ENCODE measurements around the gene DCTN1. TPM values are rescaled to one million over a fixed set of nuclear protein-coding genes. Genes with fewer than 3 reads are reported as not detected.

The DCTN1 gene
- total RNA-seq, 3 donors from 2014 or later: 94.4 to 97.7 (median 97.6) TPM

GRCh38 chr2:74418312-74418711 lies 38.2 kb upstream of the DCTN1 start:
- peaks cover 43% of the 10 kb centered on the region for H3K4me1 Mint-ChIP-seq (ENCODE audit: low read depth)

GRCh38 chr2:74417763-74418162 lies 37.7 kb upstream of the DCTN1 start:
- no peaks in the 10 kb centered on the region for H3K9me3 Mint-ChIP-seq
- no peak for ATAC-seq
- peaks cover 9% of the 10 kb centered on the region for H3K27me3 Mint-ChIP-seq (ENCODE audit: low read depth)
- no peak for DNase-seq
- H3K36me3 Mint-ChIP-seq (ENCODE audit: insufficient read depth): no peaks in the 10 kb centered on the region
- H3K4me3 Mint-ChIP-seq: no peak overlapping the region
- H3K4me1 Mint-ChIP-seq (ENCODE audit: low read depth): peaks cover 41% of the 10 kb centered on the region

More at GRCh38 chr2:74418312-74418711, 38.2 kb upstream of the DCTN1 start:
- no peak for DNase-seq
- Mint-ChIP-seq H3K4me3 (no peak overlapping the region), H3K9me3 (no peaks in the 10 kb centered on the region), H3K27me3 (ENCODE audit: low read depth) (peaks cover 7% of the 10 kb centered on the region), H3K36me3 (ENCODE audit: insufficient read depth) (no peaks in the 10 kb centered on the region)
- ATAC-seq: no peak

- H3K36me3 Mint-ChIP-seq (ENCODE audit: insufficient read depth): no peaks in the 10 kb centered on the region
- ATAC-seq (no peak), DNase-seq (no peak)
- peaks cover 35% of the 10 kb centered on the region for H3K4me1 Mint-ChIP-seq (ENCODE audit: low read depth)
- H3K9me3 Mint-ChIP-seq: no peaks in the 10 kb centered on the region
- H3K4me3 Mint-ChIP-seq: no peak overlapping the region
- H3K27me3 Mint-ChIP-seq (ENCODE audit: low read depth): peaks cover 11% of the 10 kb centered on the region
Measured at GRCh38 chr2:74417197-74417596, 37.1 kb upstream of the DCTN1 start.

DNA sequence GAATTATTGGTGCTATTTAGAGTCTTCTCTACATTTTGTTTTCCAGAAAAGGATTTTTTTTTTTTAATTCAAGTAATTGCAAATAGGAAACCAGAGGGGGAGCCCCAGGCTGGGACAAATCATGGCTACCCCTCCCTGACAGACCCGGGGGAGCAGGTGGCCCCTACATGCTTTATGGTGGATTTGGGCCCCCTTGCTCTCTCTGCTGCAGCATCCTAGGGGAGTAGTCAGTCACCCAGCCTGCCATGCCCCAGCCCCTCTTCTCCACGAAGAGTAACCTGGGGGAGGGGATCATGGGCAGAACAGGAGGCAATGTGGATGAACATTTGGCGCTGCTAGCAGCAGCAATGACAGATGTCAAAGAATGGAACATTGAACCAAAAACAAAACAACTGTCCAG lies 36.7 kb upstream of the DCTN1 start:
- Mint-ChIP-seq H3K9me3 (no peaks in the 10 kb centered on the region), H3K27me3 (ENCODE audit: low read depth) (peaks cover 11% of the 10 kb centered on the region), H3K36me3 (ENCODE audit: insufficient read depth) (no peaks in the 10 kb centered on the region), H3K4me3 (no peak overlapping the region), H3K4me1 (ENCODE audit: low read depth) (peaks cover 31% of the 10 kb centered on the region)
- DNase-seq (no peak), ATAC-seq (no peak)

DNA sequence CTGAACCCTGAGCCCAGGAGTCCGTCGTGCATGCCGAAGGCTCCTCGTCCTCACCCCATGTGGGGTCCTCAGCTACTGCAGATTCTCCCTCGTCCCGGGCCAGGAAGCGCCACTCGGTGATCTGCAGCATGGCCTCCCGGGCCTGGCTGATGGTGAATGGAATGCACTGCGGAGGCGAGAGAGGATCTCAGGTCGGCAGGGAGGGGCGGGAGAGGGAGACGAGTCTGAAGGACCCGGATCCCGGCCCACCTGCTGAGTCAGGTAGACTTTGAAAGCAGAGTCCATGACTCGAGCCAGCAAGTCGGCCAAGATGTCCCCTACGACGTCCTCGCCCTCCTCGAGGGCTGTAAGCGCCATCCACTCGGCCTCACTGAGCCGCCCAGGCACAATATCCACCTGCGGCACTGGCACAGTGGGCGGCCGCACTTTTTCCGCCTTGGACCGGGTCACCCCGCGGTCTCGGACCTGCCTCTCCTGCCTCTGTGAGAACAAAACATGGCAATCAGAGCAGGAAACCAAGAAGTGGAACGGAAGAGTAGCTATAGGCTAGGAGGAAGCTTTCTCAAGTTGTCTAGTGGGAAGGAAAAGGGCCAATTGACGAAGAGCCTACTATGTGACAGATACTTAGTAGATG lies 35.8 kb upstream of the DCTN1 start:
- peak; percentile 19 to 22 for ATAC-seq
- no peak for DNase-seq
- H3K4me1 Mint-ChIP-seq (ENCODE audit: low read depth): peaks cover 26% of the 10 kb centered on the region
- H3K27me3 Mint-ChIP-seq (ENCODE audit: low read depth): peaks cover 12% of the 10 kb centered on the region
- peak overlapping the region; percentile 59 for H3K4me3 Mint-ChIP-seq
- no peaks in the 10 kb centered on the region for H3K36me3 Mint-ChIP-seq (ENCODE audit: insufficient read depth)
- no peaks in the 10 kb centered on the region for H3K9me3 Mint-ChIP-seq

DNA sequence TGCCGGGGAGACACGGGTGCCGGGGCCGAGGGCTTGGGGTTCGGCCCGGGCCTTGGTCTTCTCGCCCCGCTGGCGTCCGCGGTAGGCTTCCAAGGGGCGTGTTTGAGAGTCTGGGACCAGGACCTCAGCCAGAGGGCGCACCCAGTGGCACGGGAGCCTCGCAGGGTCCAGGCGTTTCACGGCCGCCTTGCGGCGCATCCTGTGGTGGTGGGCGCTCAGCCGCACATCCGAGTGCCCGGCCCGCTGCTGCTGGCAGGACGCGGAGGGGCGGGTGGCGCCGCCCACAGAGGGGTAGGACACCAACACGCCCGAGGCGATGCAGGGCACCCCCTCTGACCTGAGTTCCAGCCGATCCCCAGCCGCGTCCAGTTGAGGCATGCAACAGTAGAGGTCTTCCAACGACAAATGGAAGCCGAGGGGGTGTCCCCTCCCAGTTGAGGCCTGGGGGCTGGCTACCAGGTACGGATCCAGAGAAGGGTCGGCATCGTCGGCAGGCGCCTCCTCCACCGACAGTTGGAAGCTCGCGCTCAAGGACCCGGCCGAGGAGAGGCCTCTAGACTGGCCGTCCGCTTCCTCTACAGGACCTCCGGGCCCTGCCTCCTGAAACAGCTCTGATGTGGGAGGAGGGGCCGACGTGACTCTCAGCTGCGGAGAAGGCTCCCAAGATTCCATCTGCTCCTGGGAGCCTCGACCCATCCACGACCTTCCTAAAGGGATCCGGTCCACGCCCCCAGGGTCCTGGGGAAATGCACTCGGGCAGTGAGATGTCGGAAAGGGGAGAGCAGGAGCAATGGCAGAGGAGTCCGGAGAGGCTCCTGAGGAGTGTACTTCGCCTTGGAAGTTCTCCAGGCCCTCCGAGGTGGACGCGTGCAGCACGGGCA lies 35.0 kb upstream of the DCTN1 start:
- H3K4me3 Mint-ChIP-seq: peak overlapping the region; percentile 59
- peak; percentile 56 to 66 for ATAC-seq
- no peaks in the 10 kb centered on the region for H3K9me3 Mint-ChIP-seq
- H3K4me1 Mint-ChIP-seq (ENCODE audit: low read depth): peaks cover 21% of the 10 kb centered on the region
- peaks cover 14% of the 10 kb centered on the region for H3K27me3 Mint-ChIP-seq (ENCODE audit: low read depth)
- peak; percentile 17 for DNase-seq
- H3K36me3 Mint-ChIP-seq (ENCODE audit: insufficient read depth): no peaks in the 10 kb centered on the region

DNA sequence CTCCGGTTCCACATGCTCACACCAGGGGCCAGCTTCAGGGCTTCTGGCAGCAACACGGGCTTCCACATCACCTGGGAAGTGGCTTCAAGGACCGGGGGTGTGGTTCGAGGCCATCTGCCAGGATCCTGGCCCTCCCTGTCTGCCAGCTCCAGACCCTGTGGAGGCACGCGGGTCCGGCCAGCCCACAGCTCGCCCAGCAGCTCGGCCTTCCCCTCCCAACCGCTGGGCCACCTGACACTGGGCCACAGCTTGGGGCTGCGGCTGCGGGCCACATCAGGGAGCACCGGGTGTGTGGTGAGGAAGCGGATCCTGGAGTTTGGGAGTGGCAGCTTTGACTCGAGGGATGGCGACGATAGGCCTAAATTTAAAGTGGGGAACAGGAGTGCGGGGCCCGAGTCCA lies 34.3 kb upstream of the DCTN1 start:
- Mint-ChIP-seq H3K9me3 (no peaks in the 10 kb centered on the region), H3K4me1 (ENCODE audit: low read depth) (peaks cover 18% of the 10 kb centered on the region), H3K4me3 (peak overlapping the region; percentile 47), H3K27me3 (ENCODE audit: low read depth) (peaks cover 15% of the 10 kb centered on the region), H3K36me3 (ENCODE audit: insufficient read depth) (no peaks in the 10 kb centered on the region)
- ATAC-seq (no peak), DNase-seq (no peak)

DNA sequence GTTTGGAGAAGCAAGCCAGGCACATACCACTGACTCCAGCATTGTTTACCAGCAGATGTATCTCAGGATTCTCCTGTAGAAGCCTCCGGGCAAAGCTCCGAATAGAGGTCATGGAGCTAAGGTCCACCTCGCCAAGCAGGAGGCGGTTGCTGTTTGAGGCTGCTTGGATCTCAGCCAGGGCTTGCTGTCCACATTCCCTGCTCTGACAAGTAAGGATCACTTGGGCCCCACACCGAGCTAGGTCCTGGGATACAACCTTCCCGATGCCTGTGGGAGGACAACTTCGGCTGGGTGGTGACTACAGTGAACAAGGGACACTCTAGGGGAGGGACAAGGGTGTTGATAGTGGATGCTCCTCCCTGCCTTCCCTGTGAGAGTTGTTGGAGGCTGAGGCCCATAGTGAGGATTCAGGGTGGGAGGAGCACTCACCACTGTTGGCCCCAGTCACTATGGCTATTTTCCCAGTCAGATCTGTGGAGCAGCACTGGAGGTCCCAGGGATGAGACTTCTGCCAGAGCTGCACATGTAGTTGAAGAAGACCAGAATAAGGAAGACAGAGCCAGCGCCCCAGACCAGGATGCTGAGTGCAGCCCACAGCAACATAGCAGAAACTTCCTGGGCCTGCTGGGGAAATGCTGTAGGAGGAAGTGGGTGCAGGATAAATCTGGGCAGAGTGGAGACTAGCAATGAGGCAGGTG lies 33.0 kb upstream of the DCTN1 start:
- ATAC-seq (no peak), DNase-seq (no peak)
- Mint-ChIP-seq H3K36me3 (ENCODE audit: insufficient read depth) (no peaks in the 10 kb centered on the region), H3K4me3 (no peak overlapping the region), H3K4me1 (ENCODE audit: low read depth) (peaks cover 18% of the 10 kb centered on the region), H3K9me3 (no peaks in the 10 kb centered on the region), H3K27me3 (ENCODE audit: low read depth) (peaks cover 23% of the 10 kb centered on the region)

DNA sequence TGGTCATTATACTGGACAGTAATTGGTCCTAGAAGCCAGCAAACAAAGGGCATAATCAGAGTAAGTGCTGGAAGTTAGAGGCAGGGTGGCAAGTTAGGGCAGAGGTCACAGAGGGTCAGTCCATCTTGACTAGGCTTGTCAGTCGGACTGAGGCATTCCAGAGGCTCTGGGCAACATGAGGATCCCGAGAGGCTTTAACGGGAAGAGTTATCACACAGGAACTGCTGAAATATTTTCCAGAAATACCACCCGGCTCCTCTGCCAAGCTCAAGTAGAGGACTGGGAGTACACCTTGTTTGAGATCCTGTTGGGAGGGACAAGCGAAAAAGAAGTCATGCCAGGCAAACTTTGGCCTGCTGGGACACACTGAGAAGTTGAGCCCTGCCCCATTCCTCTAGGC lies 27.6 kb upstream of the DCTN1 start:
- no peak overlapping the region for H3K4me3 Mint-ChIP-seq
- H3K9me3 Mint-ChIP-seq: no peaks in the 10 kb centered on the region
- ATAC-seq (no peak), DNase-seq (no peak)
- H3K27me3 Mint-ChIP-seq (ENCODE audit: low read depth): peaks cover 16% of the 10 kb centered on the region
- no peaks in the 10 kb centered on the region for H3K4me1 Mint-ChIP-seq (ENCODE audit: low read depth)
- no peaks in the 10 kb centered on the region for H3K36me3 Mint-ChIP-seq (ENCODE audit: insufficient read depth)

DNA sequence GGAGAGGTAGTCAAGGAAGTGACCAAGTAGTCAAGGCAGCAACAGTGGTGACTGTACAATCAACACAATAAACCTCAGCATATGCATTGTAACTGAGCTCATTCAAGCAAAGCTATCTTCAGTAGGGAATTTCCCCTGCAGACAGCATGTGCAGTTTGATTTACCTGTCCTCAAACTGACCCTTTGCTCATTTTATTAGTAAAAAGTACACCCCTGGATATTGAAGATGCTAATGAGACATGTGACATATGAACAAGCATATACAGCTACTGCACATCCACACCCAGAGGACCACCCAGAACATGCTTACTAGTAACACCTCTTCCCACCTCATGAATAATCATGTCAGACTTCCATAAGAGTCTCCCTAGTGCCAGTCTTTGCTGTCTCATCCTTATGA lies 25.9 kb upstream of the DCTN1 start:
- peaks cover 14% of the 10 kb centered on the region for H3K27me3 Mint-ChIP-seq (ENCODE audit: low read depth)
- no peak overlapping the region for H3K4me3 Mint-ChIP-seq
- H3K4me1 Mint-ChIP-seq (ENCODE audit: low read depth): no peaks in the 10 kb centered on the region
- H3K9me3 Mint-ChIP-seq: no peaks in the 10 kb centered on the region
- ATAC-seq (no peak), DNase-seq (no peak)
- H3K36me3 Mint-ChIP-seq (ENCODE audit: insufficient read depth): no peaks in the 10 kb centered on the region

DNA sequence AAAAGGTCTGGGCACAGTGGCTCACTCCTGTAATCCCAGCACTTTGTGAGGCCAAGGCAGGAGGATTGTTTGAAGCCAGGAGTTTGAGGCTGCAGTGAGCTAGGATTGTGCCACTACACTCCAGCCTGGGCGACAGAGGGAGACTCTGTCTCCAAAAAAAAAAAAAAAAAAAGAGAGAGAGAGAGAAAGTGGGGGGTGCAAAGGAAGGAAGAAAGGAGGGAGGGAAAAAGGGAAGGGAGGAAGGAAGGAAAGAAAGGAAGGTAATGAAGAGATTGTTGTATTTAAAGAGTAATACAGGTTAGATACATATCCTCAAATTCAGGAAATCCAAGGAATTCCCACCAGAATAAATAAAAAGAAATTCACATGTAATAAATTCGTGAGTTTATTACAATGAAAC lies 21.8 kb upstream of the DCTN1 start:
- no peak overlapping the region for H3K4me3 Mint-ChIP-seq
- H3K4me1 Mint-ChIP-seq (ENCODE audit: low read depth): no peaks in the 10 kb centered on the region
- ATAC-seq: no peak
- H3K27me3 Mint-ChIP-seq (ENCODE audit: low read depth): peaks cover 2% of the 10 kb centered on the region
- DNase-seq: no peak
- no peaks in the 10 kb centered on the region for H3K36me3 Mint-ChIP-seq (ENCODE audit: insufficient read depth)
- no peaks in the 10 kb centered on the region for H3K9me3 Mint-ChIP-seq

DNA sequence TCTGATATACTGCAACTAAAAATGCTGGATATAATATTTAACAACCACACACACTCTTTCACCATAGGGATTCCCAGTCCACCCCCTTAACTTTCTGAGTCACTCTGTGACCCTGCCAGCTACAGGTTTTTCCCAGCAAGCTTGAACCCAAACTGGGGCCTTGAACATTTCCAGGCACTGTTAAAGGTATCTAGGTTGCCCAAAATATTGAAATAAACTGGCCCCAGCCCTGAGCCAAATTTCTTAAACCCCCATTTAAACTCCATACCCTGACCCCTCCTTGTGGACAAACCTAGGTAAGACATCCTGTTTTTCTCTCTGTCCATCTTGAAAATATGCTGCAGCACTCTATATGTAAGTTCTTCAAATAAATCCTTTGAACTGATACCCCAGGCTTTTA lies 19.7 kb upstream of the DCTN1 start:
- H3K4me1 Mint-ChIP-seq (ENCODE audit: low read depth): no peaks in the 10 kb centered on the region
- DNase-seq (no peak), ATAC-seq (peak in 1 of 2 donors; percentile 55)

GRCh38 chr2:74396149-74396548 lies 16.0 kb upstream of the DCTN1 start:
- DNase-seq (no peak), ATAC-seq (no peak)
- Mint-ChIP-seq H3K4me3 (no peak overlapping the region), H3K36me3 (ENCODE audit: insufficient read depth) (no peaks in the 10 kb centered on the region), H3K4me1 (ENCODE audit: low read depth) (no peaks in the 10 kb centered on the region), H3K27me3 (ENCODE audit: low read depth) (peaks cover 5% of the 10 kb centered on the region), H3K9me3 (no peaks in the 10 kb centered on the region)

More for the DNA sequence above, 19.7 kb upstream of the DCTN1 start:
- Mint-ChIP-seq H3K9me3 (no peaks in the 10 kb centered on the region), H3K4me3 (no peak overlapping the region), H3K36me3 (ENCODE audit: insufficient read depth) (no peaks in the 10 kb centered on the region), H3K27me3 (ENCODE audit: low read depth) (peaks cover 4% of the 10 kb centered on the region)

- ATAC-seq (no peak), DNase-seq (no peak)
- no peak overlapping the region for H3K4me3 Mint-ChIP-seq
- H3K36me3 Mint-ChIP-seq (ENCODE audit: insufficient read depth): no peaks in the 10 kb centered on the region
- H3K27me3 Mint-ChIP-seq (ENCODE audit: low read depth): peaks cover 5% of the 10 kb centered on the region
- H3K4me1 Mint-ChIP-seq (ENCODE audit: low read depth): no peaks in the 10 kb centered on the region
- H3K9me3 Mint-ChIP-seq: no peaks in the 10 kb centered on the region
Measured at GRCh38 chr2:74393525-74393924, 13.4 kb upstream of the DCTN1 start.

DNA sequence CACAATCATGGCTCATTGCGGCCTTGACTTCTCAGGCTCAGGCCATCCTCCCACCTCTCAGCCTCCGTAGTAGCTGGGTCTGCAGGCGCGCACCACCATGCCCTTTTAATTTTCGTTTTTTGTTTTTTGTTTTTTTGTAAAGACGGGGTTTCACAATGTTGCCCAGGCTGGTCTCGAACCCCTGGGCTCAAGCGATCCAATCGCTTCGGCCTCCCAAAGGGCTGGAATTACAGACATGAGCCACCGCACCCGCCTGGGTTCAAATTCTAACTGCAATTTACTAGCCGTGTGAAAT lies 12.3 kb upstream of the DCTN1 start:
- H3K36me3 Mint-ChIP-seq (ENCODE audit: insufficient read depth): no peaks in the 10 kb centered on the region
- H3K4me3 Mint-ChIP-seq: no peak overlapping the region
- no peak for ATAC-seq
- no peak for DNase-seq
- H3K4me1 Mint-ChIP-seq (ENCODE audit: low read depth): no peaks in the 10 kb centered on the region
- no peaks in the 10 kb centered on the region for H3K9me3 Mint-ChIP-seq
- peaks cover 5% of the 10 kb centered on the region for H3K27me3 Mint-ChIP-seq (ENCODE audit: low read depth)
